Coronary artery (tissue), 2 donors: ENCODE data around the gene SPNS3.

Experiments
- DNase-seq: peaks from one replicate; pipeline ENCODE4 v3.0.0-alpha.2; 2017; ENCODE audit warnings: low spot score
- H3K27ac ChIP-seq, 2 donors: fragments of 200-600 bp; sonication (generic); one replicate each; pipeline ENCODE4 v1.5.1; 2016 to 2019
- H3K4me3 ChIP-seq: fragments of 200-600 bp; sonication (generic); 2 replicates; pipeline ENCODE4 v1.5.1; 2016; ENCODE audit warnings: mild to moderate bottlenecking, moderate library complexity
- CTCF ChIP-seq: fragments of 200-600 bp; sonication (generic); IDR thresholded peaks from one replicate; pipeline ENCODE4 v1.5.1; 2019; ENCODE audit warnings: antibody characterized with exemption

The SPNS3 gene

GRCh38 chr17:4514779-4515178, 81.0 kb downstream of the SPNS3 start:
- no peak overlapping the region for H3K4me3 ChIP-seq
- H3K27ac ChIP-seq, result peak overlapping the region in 1 of 2 donors; percentile 58
- no peak for DNase-seq
- no peak for TF ChIP-seq CTCF

- Histone ChIP-seq H3K4me3 (no peak overlapping the region), H3K27ac (no peak overlapping the region)
- no peak for DNase-seq
- no peak for TF ChIP-seq CTCF
Measured at GRCh38 chr17:4515501-4515900, 81.8 kb downstream of the SPNS3 start.

- TF ChIP-seq CTCF, result no peak
- Histone ChIP-seq H3K4me3 (no peak overlapping the region), H3K27ac (no peak overlapping the region)
- no peak for DNase-seq
Measured at GRCh38 chr17:4516735-4517134, 83.0 kb downstream of the SPNS3 start.

- Histone ChIP-seq H3K4me3 (no peak overlapping the region), H3K27ac (peak overlapping the region; percentile 33 to 75)
- DNase-seq, result no peak
- TF ChIP-seq CTCF, result no peak
Measured at GRCh38 chr17:4518901-4519300, 85.2 kb downstream of the SPNS3 start.

GRCh38 chr17:4519361-4519788, 85.6 kb downstream of the SPNS3 start:
- DNase-seq, result no peak
- H3K4me3 ChIP-seq, result no peak overlapping the region
- no peak for TF ChIP-seq CTCF
- H3K27ac ChIP-seq, result peak overlapping the region; percentile 33 to 75

- peak overlapping the region; percentile 33 to 75 for H3K27ac ChIP-seq
- TF ChIP-seq CTCF, result no peak
- DNase-seq, result no peak
- no peak overlapping the region for H3K4me3 ChIP-seq
Measured at GRCh38 chr17:4520060-4520893, 86.5 kb downstream of the SPNS3 start.

GRCh38 chr17:4520894-4521600, 87.3 kb downstream of the SPNS3 start:
- no peak for DNase-seq
- no peak for TF ChIP-seq CTCF
- Histone ChIP-seq H3K4me3 (no peak overlapping the region), H3K27ac (peak overlapping the region in 1 of 2 donors; percentile 56)
